NB4 (cell line): ENCODE data around the gene SERPINH1.

Source experiments
- POLR2A ChIP-seq: IDR thresholded peaks from 2 replicates; pipeline ENCODE4 v1.6.1; 2011; ENCODE audit warnings: mild to moderate bottlenecking; ENCODE audit not compliant: insufficient read length; ENCODE audit errors: extremely low read depth
- TF ChIP-seq, protein P1 (sequence below): IDR thresholded peaks from one replicate; pipeline ENCODE4 v1.5.1; 2012; ENCODE audit warnings: low read depth, low read length
- TF ChIP-seq, protein P2 (sequence below): IDR thresholded peaks from 2 replicates; pipeline ENCODE4 v1.6.1; 2011; ENCODE audit warnings: low read depth, low read length

DNA sequence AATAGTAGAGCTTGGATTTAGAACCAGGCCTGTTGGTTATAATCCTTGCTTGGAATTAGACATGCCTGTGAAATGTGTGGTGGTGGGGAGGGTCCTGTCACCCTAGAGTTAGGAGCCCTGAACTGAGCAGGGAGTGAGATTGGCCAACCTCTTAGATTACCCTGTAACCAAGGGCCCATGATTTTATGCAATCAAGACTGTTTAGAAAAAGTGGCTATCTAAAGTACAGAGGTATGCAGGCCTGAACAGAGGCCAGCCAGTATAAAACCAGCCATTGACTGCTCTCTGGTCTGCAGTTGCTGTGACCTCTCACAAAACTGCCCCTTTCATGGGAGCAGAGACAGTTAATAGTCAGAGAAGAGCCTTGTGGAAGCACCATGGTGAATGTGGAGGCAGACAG lies 36.2 kb downstream of the SERPINH1 start:
- TF ChIP-seq, protein P1, sequence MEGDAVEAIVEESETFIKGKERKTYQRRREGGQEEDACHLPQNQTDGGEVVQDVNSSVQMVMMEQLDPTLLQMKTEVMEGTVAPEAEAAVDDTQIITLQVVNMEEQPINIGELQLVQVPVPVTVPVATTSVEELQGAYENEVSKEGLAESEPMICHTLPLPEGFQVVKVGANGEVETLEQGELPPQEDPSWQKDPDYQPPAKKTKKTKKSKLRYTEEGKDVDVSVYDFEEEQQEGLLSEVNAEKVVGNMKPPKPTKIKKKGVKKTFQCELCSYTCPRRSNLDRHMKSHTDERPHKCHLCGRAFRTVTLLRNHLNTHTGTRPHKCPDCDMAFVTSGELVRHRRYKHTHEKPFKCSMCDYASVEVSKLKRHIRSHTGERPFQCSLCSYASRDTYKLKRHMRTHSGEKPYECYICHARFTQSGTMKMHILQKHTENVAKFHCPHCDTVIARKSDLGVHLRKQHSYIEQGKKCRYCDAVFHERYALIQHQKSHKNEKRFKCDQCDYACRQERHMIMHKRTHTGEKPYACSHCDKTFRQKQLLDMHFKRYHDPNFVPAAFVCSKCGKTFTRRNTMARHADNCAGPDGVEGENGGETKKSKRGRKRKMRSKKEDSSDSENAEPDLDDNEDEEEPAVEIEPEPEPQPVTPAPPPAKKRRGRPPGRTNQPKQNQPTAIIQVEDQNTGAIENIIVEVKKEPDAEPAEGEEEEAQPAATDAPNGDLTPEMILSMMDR = no peak
- TF ChIP-seq POLR2A = no peak
- TF ChIP-seq, protein P2, sequence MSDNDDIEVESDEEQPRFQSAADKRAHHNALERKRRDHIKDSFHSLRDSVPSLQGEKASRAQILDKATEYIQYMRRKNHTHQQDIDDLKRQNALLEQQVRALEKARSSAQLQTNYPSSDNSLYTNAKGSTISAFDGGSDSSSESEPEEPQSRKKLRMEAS = no peak
